GM18520 (cell line): ENCODE data around the gene CAMTA1.

Source experiments
- ATAC-seq: cut with Tn5 transposase; IDR thresholded peaks from one replicate; pipeline ENCODE4 v1.9.1; 2021; ENCODE audit not compliant: unreplicated experiment

CAMTA1 gene

GRCh38 chr1:6776389-6776788, 8.9 kb upstream of the CAMTA1 start:
- ATAC-seq: no peak

DNA sequence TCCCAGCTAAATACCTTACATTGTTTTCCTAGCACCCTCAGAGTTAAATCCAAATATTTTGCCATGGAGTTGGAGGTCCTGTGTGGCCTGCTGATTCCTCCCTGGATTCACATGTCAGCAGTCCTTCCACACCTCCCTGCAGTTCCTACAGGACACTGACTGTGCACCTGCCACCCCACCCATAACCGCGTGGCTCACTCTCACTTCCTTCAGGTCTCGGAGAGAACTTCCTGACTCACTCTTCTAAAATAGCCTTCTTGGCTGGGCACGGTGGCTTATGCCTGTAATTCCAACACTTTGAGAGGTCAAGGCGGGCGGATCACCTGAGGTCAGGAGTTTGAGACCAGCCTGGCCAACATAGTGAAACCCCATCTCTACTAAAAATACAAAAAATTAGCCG, 8.4 kb upstream of the CAMTA1 start:
- ATAC-seq: no peak

GRCh38 chr1:6777813-6778212, 7.4 kb upstream of the CAMTA1 start:
- ATAC-seq: no peak

DNA sequence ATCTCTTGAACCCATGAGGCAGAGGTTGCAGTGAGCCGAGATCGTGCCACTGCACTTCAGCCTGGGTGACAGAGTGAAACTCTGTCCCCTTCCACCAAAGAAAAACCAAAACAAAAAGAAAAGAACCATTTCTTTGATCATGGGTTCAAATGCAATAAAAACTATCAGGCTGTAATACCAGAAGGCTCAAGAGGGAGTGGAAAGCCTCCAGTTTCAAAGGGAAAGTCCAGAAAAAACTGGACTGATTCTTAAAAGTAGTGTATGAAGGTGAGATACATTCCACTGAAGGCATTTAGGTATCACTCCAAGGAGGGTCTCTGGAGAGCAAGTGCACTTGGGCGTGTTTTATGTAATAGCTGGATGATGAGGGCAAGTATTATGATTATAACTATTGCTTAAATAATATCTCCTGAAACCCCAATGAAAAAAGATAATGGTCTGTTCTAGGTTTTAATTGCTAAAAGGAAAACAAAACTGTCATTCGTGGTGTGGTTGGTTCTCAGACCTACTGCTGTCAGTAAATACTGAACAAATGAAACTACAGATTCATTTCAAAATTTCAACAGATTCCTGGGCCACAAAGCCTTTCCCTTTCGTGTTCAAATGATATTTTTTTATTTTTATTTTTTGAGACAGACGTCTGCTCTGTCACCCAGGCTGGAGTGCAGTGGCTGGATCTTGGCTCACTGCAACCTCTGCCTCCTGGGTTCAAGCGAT, 6.0 kb upstream of the CAMTA1 start:
- no peak for ATAC-seq

- no peak for ATAC-seq
Measured at GRCh38 chr1:6782151-6782550, 3.1 kb upstream of the CAMTA1 start.

DNA sequence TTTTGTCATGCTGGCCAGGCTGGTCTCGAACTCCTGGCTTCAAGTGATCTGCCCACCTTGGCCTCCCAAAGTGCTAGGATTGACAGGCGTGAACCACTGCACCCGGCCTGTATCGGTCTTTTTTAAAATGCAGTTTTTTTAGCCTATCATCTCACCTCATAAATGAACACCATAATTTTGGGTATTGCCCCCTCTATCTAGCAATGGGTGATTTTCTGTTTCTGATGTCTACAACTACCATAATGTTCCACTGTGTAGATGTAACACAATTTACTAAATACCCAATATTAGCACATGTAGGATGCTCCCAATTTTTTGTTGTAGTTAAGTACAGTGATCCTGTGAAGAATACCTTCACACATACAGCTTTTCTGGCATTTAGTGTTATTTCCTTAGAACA, 2.0 kb upstream of the CAMTA1 start:
- no peak for ATAC-seq

DNA sequence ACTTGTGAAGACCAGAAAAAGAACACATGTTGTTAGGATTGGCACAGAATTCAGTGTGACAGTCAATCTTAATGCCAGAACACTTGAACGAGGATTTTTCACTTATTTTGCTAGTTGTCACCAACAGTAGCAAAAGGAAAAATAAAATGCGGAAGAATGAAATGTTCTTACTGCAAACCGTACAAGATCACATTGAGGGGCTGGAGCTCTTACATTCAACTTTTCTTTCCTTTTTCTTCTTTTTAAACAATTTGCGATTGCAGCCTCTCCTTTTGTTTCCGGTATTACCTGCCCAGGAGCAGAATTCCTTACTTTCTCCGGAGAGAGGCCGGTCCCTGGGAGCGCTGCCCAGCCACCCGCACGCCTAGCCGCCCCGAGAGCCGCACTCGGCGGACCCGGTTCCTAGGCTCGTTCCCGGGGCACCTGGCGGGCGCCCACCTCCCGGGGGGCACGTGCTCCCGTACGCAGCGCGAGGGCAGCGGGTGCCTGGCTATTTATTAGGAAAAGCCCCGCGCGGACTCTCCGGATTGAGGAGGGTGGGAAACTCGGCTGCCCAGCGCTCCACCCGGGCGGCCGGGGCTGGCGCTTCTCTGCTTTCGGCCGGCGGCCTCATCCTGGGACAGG, 1.2 kb upstream of the CAMTA1 start:
- no peak for ATAC-seq

GRCh38 chr1:6784560-6785317, 515 bp upstream of the CAMTA1 start:
- peak; percentile 63 for ATAC-seq

GRCh38 chr1:6785728-6786505, 663 bp downstream of the CAMTA1 start:
- ATAC-seq: no peak

GRCh38 chr1:6788946-6789345, 3.7 kb downstream of the CAMTA1 start:
- no peak for ATAC-seq

DNA sequence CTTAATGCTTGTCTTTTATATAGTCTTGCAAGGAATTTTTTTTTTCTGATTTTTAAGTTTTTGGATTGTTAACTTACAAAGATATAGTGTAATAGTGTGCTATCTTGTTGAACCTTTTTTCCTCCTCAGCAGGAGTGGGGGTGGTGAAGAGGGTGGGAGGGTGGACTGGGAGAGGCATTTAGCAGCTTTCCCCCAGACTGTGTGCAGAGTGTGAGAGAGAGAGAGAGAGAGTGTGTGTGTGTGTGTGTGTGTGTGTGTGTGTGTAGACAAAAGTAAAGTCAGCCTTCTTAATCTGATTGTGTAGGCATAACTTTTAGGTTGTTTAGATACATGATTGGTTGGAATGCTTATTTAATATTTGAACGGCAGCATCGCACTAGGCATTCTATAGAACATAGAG, 4.9 kb downstream of the CAMTA1 start:
- no peak for ATAC-seq

DNA sequence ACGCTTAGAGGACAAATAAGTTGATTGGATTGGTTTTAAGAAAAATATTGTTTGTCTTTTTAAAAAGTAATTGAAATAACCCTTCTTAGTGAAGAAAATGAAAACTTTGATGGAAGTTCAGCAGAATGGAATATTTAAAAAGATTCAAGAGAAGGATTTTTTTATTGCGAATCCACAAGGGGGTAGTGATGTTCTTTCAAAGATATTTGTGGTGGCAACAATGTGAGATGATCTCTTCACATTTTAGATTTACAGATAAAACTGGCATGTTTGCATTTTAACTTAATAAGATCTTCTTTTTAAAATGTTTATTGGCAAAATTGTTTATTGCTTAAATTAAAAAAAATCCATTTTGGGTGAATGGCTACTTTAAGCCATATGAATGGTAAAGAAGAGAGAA, 8.9 kb downstream of the CAMTA1 start:
- no peak for ATAC-seq

DNA sequence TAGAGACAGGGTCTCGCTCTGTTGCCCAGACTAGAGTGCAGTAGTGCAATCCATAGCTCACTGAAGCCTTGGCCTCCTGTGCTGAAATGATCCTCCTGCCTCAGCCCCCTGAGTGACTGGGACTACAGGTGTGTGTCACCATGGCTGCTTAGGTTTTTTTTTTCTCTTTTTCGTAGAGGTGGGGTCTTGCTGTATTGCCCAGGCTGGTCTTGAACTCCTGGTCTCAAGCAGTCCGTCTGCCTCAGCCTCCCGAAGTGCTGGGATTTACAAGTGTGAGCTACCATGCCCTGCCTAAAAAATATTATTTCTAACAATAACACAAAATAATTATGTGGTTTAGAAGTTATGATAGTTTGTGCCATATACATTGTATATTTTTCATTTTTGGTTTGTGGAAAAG, 9.9 kb downstream of the CAMTA1 start:
- ATAC-seq: no peak

DNA sequence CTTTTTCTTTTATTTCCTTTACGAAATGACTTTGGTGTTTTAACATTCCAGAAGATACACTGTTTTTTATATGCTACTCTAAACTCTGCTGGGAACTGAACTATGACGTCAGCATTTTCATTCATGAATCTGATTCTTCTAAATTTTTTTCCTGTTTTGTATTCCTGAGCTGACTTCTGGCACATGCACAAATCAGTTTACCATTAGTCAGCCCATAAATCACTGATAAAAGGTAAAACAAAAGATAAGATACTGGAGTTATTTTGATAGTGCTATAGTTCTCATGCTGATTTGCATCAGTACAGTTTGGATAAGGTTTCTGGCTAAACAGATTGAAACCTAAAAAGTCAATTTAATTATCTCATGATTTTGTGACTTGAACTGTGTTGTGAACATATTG, 10.4 kb downstream of the CAMTA1 start:
- ATAC-seq: no peak

GRCh38 chr1:6796095-6796494, 10.8 kb downstream of the CAMTA1 start:
- ATAC-seq: no peak

DNA sequence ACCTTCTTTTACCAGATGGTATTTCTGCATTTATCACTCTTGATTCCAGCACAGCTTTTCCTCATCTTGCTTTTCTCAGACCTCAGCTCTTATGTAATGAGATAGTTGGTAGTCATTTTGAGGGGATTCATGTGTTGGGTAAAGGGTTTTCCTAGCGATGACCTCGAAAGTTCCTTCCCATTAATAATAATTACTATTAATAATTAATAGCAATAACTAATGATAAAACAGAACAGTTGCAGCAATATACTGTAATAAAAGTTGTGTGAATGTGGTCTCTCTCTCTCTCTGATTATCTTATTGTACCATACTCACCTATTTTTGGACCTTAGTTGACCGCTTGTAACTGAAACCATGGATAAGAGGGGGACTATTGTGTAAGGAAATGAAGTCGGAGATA, 14.2 kb downstream of the CAMTA1 start:
- no peak for ATAC-seq

DNA sequence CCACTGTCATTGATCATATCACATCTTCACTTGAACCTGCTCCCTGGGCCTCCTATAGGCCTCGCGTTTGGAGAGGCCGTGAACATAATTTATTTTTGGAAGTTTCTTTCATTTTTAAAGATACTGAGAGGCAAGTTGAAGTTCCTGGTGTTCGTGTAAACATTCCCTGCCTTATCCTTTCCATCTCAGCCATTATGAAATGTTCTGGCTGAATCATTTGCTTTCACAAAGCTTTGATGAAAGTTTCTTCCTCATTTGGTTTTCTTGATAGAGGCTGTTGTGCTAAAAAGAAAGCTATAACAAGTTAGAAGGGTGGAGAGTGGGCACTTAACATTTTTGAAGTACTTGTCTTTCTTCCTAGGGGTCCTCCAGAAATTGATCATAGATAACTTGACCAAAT, 15.5 kb downstream of the CAMTA1 start:
- no peak for ATAC-seq

DNA sequence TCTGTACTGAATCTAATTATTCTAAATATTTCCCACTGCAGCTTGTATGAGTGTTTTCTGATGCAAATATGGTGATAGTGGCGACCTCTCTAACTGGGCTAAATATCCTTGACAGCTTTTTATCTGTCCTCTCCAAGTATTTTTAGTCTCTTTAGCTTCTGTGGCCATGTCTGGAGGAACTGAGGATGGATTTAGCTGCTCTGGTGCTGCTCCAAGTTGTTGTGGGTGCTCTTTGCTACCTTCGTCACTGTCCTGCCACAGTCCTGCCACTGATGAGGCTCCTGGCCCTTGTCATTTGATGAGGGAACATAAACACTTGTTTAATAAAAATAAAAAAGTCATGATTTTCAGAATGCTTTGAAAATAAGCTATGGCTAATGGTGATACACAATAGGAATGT, 15.9 kb downstream of the CAMTA1 start:
- no peak for ATAC-seq

DNA sequence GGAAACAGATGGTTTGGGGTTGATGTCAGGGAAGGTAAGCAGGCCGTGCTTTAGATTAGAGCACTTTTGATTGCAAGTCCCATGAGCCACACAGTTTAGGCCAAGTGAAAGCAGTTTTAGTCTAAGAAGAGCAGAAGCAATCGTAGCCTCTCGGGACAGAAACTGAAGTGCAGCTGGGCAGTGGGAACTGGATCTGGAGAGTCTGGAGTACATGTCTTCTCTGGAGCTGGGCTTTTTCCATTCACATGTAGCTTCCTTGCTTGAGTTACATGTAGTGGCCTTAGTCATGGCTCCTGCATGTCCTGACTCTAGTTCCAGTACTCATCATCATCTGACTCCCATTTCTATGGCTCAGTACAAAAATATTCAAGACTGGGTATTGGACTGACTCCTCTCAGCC, 16.7 kb downstream of the CAMTA1 start:
- ATAC-seq: no peak

DNA sequence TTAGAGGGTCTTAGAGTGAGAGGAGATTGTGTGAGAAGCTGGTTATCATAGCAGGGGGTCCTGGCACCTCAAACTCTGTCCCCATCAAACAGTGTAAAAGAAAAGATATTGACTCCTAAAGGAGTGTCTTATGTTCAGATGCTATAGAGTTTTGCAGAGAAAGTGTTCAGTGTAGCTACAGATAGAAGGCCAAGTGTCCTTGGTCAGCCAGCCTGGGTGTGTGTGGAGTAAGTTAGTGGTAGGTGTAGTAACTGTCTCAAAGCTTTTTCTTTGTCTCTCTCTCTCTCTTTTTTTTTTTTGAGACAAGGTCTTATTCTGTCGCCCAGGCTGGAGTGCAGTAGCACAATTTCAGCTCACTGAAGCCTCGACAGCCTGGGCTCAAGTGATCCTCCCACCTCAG, 17.2 kb downstream of the CAMTA1 start:
- ATAC-seq: no peak

GRCh38 chr1:6802893-6803292, 17.6 kb downstream of the CAMTA1 start:
- ATAC-seq: no peak

GRCh38 chr1:6803357-6803756, 18.1 kb downstream of the CAMTA1 start:
- ATAC-seq: no peak
